Ectodermal cell (in vitro differentiated cells): Measurements from ENCODE around the gene IRAK2.

Experiments
- H3K27ac ChIP-seq: 2 replicates; pipeline ENCODE4 v1.7.0; 2013; ENCODE audit warnings: mild to moderate bottlenecking, low read depth, low read length; ENCODE audit not compliant: insufficient read depth, poor library complexity, severe bottlenecking
- H3K27me3 ChIP-seq: 2 replicates; pipeline ENCODE4 v1.7.0; 2013; ENCODE audit warnings: mild to moderate bottlenecking, low read length; ENCODE audit not compliant: insufficient read depth, control insufficient read depth, poor library complexity, severe bottlenecking
- H3K36me3 ChIP-seq: one replicate; pipeline ENCODE4 v1.7.0; 2013; ENCODE audit warnings: low read length; ENCODE audit not compliant: control insufficient read depth, insufficient read depth
- H3K4me1 ChIP-seq: one replicate; pipeline ENCODE4 v1.7.0; 2013; ENCODE audit warnings: low read length; ENCODE audit not compliant: control insufficient read depth, insufficient read depth
- H3K4me3 ChIP-seq: 2 replicates; pipeline ENCODE4 v1.7.0; 2013; ENCODE audit warnings: low read depth, low read length, control low read depth; ENCODE audit not compliant: insufficient read depth
- H3K9me3 ChIP-seq: 2 replicates; pipeline ENCODE4 v1.7.0; 2013; ENCODE audit warnings: mild to moderate bottlenecking, low read length, moderate library complexity; ENCODE audit not compliant: control insufficient read depth
- WGBS, 2 experiments: methylation state at CpG; one replicate each; pipeline ENCODE4 v1.1.7; 2013; ENCODE audit warnings: missing lambda C conversion rate in 2 of 2; 5-methylcytosine and 5-hydroxymethylcytosine counted together

Gene IRAK2

DNA sequence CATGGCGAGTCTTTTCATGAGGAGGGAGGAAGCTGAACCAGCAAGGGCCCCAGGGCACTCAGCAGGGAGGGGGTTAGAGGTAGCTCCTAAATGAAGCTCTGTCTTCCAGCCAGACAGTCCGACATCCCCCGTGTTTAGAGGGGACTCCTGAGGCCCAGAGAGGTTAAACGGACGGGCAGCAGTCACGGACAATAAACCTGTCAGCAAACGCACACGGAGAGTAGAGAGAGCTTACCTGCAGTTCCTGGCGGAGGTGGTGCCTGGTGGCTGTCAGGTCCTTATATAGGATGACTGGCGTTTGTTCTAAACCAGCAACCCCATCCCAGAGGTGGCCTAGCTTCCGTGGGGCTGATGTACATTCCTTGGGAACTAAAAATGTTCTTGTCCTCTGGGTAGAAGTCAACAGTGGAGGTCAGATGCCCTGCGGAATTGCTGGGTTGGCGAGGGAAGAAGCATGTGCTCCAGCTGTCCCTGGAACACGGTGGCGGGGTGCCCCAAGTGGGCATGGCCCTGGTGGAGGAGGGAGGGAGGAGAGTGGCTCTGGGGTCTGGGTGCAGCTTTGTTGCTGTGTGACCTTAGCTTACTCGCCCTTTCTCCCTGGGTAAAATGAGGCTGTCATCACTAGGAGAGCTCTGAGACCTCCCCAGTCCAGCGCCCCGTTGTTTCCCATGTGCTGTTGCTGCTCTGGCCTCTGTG, 125.9 kb downstream of the IRAK2 start:
- Histone ChIP-seq H3K36me3 (no peaks in the 10 kb centered on the region), H3K4me1 (peaks cover 13% of the 10 kb centered on the region), H3K27ac (no peak overlapping the region), H3K9me3 (no peaks in the 10 kb centered on the region), H3K27me3 (no peaks in the 10 kb centered on the region), H3K4me3 (no peak overlapping the region)
- WGBS, 2 experiments: 86 to 89% methylated on average over 18 of the region's 18 CpGs

DNA sequence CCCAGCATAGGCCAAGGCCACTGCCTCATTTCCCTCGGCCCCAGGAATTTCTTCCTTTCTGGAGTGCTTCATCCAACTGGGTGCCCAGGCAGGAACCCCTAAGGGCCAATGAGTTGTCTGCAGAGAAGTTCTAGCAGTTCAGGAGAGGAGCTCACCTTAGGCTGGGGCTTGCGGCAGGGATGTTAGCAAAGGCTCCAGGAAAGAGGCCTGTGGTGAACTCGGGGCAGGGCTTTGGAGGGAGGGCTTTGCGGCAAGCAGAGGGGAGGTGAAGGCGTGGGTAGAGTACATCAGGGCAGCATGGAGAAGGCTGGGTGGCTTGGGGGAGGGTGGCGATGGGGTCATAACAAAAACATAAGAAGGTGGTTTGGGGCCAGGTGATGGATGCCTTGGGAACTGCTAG, 126.9 kb downstream of the IRAK2 start:
- no peak overlapping the region for H3K27ac ChIP-seq
- no peak overlapping the region for H3K4me3 ChIP-seq
- WGBS, 2 experiments: 93 to 96% methylated on average over 6 of the region's 6 CpGs
- H3K36me3 ChIP-seq: no peaks in the 10 kb centered on the region
- no peaks in the 10 kb centered on the region for H3K9me3 ChIP-seq
- H3K4me1 ChIP-seq: peaks cover 7% of the 10 kb centered on the region
- no peaks in the 10 kb centered on the region for H3K27me3 ChIP-seq

- Histone ChIP-seq H3K27ac (no peak within 1 kb of the TSS), H3K4me3 (no peak within 1 kb of the TSS), H3K36me3 (no peaks in the 10 kb centered on the region), H3K27me3 (no peaks in the 10 kb centered on the region), H3K9me3 (no peaks in the 10 kb centered on the region), H3K4me1 (no peaks in the 10 kb centered on the region)
- 95% methylated on average over 12 of the region's 12 CpGs for WGBS, 2 experiments
Measured at GRCh38 chr3:10292505-10293419, 128.0 kb downstream of the IRAK2 start, which contains the start of gene GHRL. Gene GHRL, minus strand, starts transcription at chr3:10292947. Its CDS starts 2,767 bp downstream, at chr3:10290180.
